K562 (cell line): ENCODE data around the gene GFI1B. TPM values are rescaled to one million over a fixed set of nuclear protein-coding genes. Genes with fewer than 3 reads are reported as not detected.

ENCODE experiments used
- DNMT1 ChIP-seq: fragments of 450-650 bp; IDR thresholded peaks from 2 replicates; pipeline ENCODE4 v1.6.1; 2016; ENCODE audit warnings: antibody characterized with exemption, mild to moderate bottlenecking
- E2F5 ChIP-seq: sonication (generic); formaldehyde crosslinking; IDR thresholded peaks from 2 replicates; pipeline ENCODE4 v1.8.0; 2022; ENCODE audit warnings: mild to moderate bottlenecking, missing genetic modification reagents
- FOXM1 ChIP-seq, 2 experiments: fragments of 450-650 bp in 1 of 2; sonication (generic) in 1 of 2; formaldehyde crosslinking in 1 of 2; IDR thresholded peaks; 2 replicates each; pipeline versions ENCODE4 v1.6.1 to v1.9.0; 2017 to 2022; ENCODE audit warnings: low read depth in 2 of 2, mild to moderate bottlenecking in 2 of 2, missing genetic modification reagents in 1 of 2, moderate library complexity in 1 of 2
- HDAC2 ChIP-seq: fragments of 450-650 bp; IDR thresholded peaks from 2 replicates; pipeline ENCODE4 v1.6.1; 2016; ENCODE audit warnings: mild to moderate bottlenecking
- KLF6 ChIP-seq: fragments of 250-450 bp; sonication (Bioruptor Pico); IDR thresholded peaks from 2 replicates; pipeline ENCODE4 v1.4.0; 2020; ENCODE audit warnings: mild to moderate bottlenecking, moderate library complexity, borderline replicate concordance
- MCM2 ChIP-seq: fragments of 450-650 bp; IDR thresholded peaks from 2 replicates; pipeline ENCODE4 v1.6.1; 2017; ENCODE audit warnings: low read depth, mild to moderate bottlenecking
- NELFE ChIP-seq: IDR thresholded peaks from 2 replicates; pipeline ENCODE4 v1.6.1; 2011; ENCODE audit warnings: mild to moderate bottlenecking; ENCODE audit not compliant: insufficient read depth, insufficient read length
- PRPF4 ChIP-seq: fragments of 200-400 bp; formaldehyde crosslinking; IDR thresholded peaks from one replicate; pipeline ENCODE4 v1.6.1; 2017; ENCODE audit warnings: low read length, low read depth, mild to moderate bottlenecking; ENCODE audit not compliant: insufficient read depth, poor library complexity, severe bottlenecking
- PURB ChIP-seq: sonication (generic); formaldehyde crosslinking; IDR thresholded peaks from 2 replicates; pipeline ENCODE4 v1.9.0; 2021; ENCODE audit warnings: low read depth, mild to moderate bottlenecking, missing genetic modification reagents
- RAD21 ChIP-seq, 2 experiments: fragments of 250-450 bp in 1 of 2; fragments of 450-650 bp in 1 of 2; sonication (Bioruptor Pico) in 1 of 2; formaldehyde crosslinking in 1 of 2; IDR thresholded peaks in 1 of 2; conservative IDR thresholded peaks in 1 of 2; 2 replicates each; pipeline versions ENCODE4 v1.4.0 to v1.8.0; 2020 to 2022; ENCODE audit warnings: mild to moderate bottlenecking in 2 of 2, moderate library complexity in 1 of 2
- RBM14 ChIP-seq: fragments of 200-400 bp; formaldehyde crosslinking; IDR thresholded peaks from 2 replicates; pipeline ENCODE4 v1.6.1; 2018; ENCODE audit warnings: low read depth, mild to moderate bottlenecking, low read length, moderate library complexity, borderline replicate concordance; ENCODE audit not compliant: insufficient read depth
- SMARCA5 ChIP-seq: fragments of 450-650 bp; IDR thresholded peaks from 2 replicates; pipeline ENCODE4 v1.6.1; 2016
- TAF7 ChIP-seq: fragments of 450-650 bp; IDR thresholded peaks from 2 replicates; pipeline ENCODE4 v1.6.1; 2016; ENCODE audit warnings: missing genetic modification characterization, missing compliant biosample characterization
- U2AF2 ChIP-seq: fragments of 200-400 bp; formaldehyde crosslinking; optimal IDR thresholded peaks from 2 replicates; pipeline ENCODE3; 2017; ENCODE audit warnings: low read depth, mild to moderate bottlenecking, low read length
- YBX1 ChIP-seq: fragments of 450-650 bp; IDR thresholded peaks from 2 replicates; pipeline ENCODE4 v1.7.1; 2016; ENCODE audit warnings: mild to moderate bottlenecking
- YY1 ChIP-seq, 3 experiments: IDR thresholded peaks; 2 replicates each; pipeline ENCODE4 v1.6.1; 2011; ENCODE audit warnings: low read length in 2 of 3, mild to moderate bottlenecking in 2 of 3, moderate library complexity in 2 of 3, borderline replicate concordance in 1 of 3, control low read depth in 1 of 3, low read depth in 1 of 3; ENCODE audit not compliant: insufficient read depth in 3 of 3, insufficient replicate concordance in 2 of 3, control insufficient read depth in 1 of 3, insufficient read length in 1 of 3; ENCODE audit errors: extremely low read depth in 1 of 3
- ZBED1 ChIP-seq: IDR thresholded peaks from 2 replicates; pipeline ENCODE4 v1.6.1; 2014
- ZFX ChIP-seq: sonication (generic); formaldehyde crosslinking; IDR thresholded peaks from 2 replicates; pipeline ENCODE4 v1.8.0; 2022; ENCODE audit warnings: mild to moderate bottlenecking, missing genetic modification reagents, moderate library complexity
- ZNF384 ChIP-seq: IDR thresholded peaks from 2 replicates; pipeline ENCODE4 v1.6.1; 2012; ENCODE audit warnings: low read depth, low read length, improper control_type of control experiment
- ZNF431 ChIP-seq: sonication (generic); formaldehyde crosslinking; IDR thresholded peaks from 2 replicates; pipeline ENCODE4 v1.8.0; 2022; ENCODE audit warnings: mild to moderate bottlenecking, missing genetic modification reagents
- polyA plus RNA-seq, 8 experiments: library from polyadenylated mRNA; depleted of rRNA in 4 of 8; stranded (reverse) in 5 of 8; unstranded in 3 of 8; fragments of >200 nt; fragmentation: Nextera tagmentation in 2 of 8; fragmentation: Illumina TruSeq in 1 of 8; extraction: Ambion mirVana in 2 of 8; extraction: Trizol in 1 of 8; gene quantifications; 2 replicates each; pipeline versions ENCODE4 v1.2.1 to v1.2.3, GENCODE V29; 2011 to 2014; ENCODE audit warnings: inconsistent platforms in 1 of 8, missing spikeins in 1 of 8
- total RNA-seq, 7 experiments: library from RNA; depleted of rRNA in 6 of 7; stranded (reverse); fragments of >200 nt in 6 of 7; fragmentation: Illumina TruSeq in 2 of 7; extraction: Trizol in 2 of 7; gene quantifications; 2 replicates each; pipeline versions ENCODE4 v1.2.1 to v1.2.3, GENCODE V29; 2011 to 2021; ENCODE audit warnings: low replicate concordance in 1 of 7

The GFI1B gene
- total and polyA plus RNA-seq, 9 of the 15 experiments (the other 6 are each of a cell fraction or from before 2014, with no cell fraction given): 8.0 to 75.7 (median 34.5) TPM

- TF ChIP-seq ZFX: peak; percentile 42
- no peak for TF ChIP-seq KLF6 (CRISPR knock-in tag)
- TF ChIP-seq ZBED1: peak; percentile 97
- no peak for TF ChIP-seq DNMT1
- no peak for TF ChIP-seq YBX1
- TF ChIP-seq E2F5 (CRISPR knock-in tag): no peak
- peak; percentile 96 for TF ChIP-seq HDAC2
- no peak for TF ChIP-seq PRPF4
- TF ChIP-seq MCM2: no peak
- TF ChIP-seq SMARCA5: no peak
- no peak for TF ChIP-seq TAF7 (tag)
- TF ChIP-seq PURB: no peak
- TF ChIP-seq RAD21 (CRISPR knock-in tag; conservative IDR thresholded peaks at IDR 0.05 in 1 of 2, IDR thresholded peaks at IDR 0.05 in 1 of 2): peak in 1 of 2 experiments; percentile 15; a peak in 1 of 4 replicates
- TF ChIP-seq RBM14: no peak
- TF ChIP-seq ZNF431 (CRISPR knock-in tag): no peak
- no peak for TF ChIP-seq U2AF2
- TF ChIP-seq ZNF384: no peak
- no peak for TF ChIP-seq YY1 (IDR thresholded peaks at IDR 0.05; ENCODE audit: borderline replicate concordance in 1 of 3, control insufficient read depth in 1 of 3, extremely low read depth in 1 of 3, insufficient read depth in 3 of 3, insufficient read length in 1 of 3, insufficient replicate concordance in 2 of 3, low read depth in 1 of 3, low read length in 2 of 3)
- TF ChIP-seq FOXM1 (IDR thresholded peaks at IDR 0.05; ENCODE audit: low read depth): no peak
- TF ChIP-seq FOXM1 (CRISPR knock-in tag; IDR thresholded peaks at IDR 0.05; ENCODE audit: low read depth): no peak
- no peak for TF ChIP-seq NELFE
These were observed 16.1 kb downstream of the GFI1B start (continued) for GRCh38 chr9:132994410-132995120.
